GM21360 (cell line): ENCODE results near the gene DNAJC6.

Experiments
- ATAC-seq: cut with Tn5 transposase; IDR thresholded peaks from one replicate; pipeline ENCODE4 v1.9.1; 2021; ENCODE audit warnings: mild to moderate bottlenecking, moderate library complexity; ENCODE audit not compliant: unreplicated experiment

DNAJC6 gene

GRCh38 chr1:65292861-65293593 lies 16.3 kb upstream of the DNAJC6 start:
- no peak for ATAC-seq

- no peak for ATAC-seq
Measured at GRCh38 chr1:65297706-65298105, 11.6 kb upstream of the DNAJC6 start.

- ATAC-seq: no peak
Measured at GRCh38 chr1:65299328-65299727, 10.0 kb upstream of the DNAJC6 start.

GRCh38 chr1:65308781-65309303 lies 501 bp upstream of the DNAJC6 start:
- ATAC-seq: no peak

GRCh38 chr1:65310078-65310587 lies 790 bp downstream of the DNAJC6 start:
- no peak for ATAC-seq

- no peak for ATAC-seq
Measured at GRCh38 chr1:65311760-65312159, 2.4 kb downstream of the DNAJC6 start.

GRCh38 chr1:65316233-65316632 lies 6.9 kb downstream of the DNAJC6 start:
- no peak for ATAC-seq

- no peak for ATAC-seq
Measured at GRCh38 chr1:65317866-65318653, 8.7 kb downstream of the DNAJC6 start.

GRCh38 chr1:65319141-65319540 lies 9.8 kb downstream of the DNAJC6 start:
- no peak for ATAC-seq

GRCh38 chr1:65319754-65320153 lies 10.4 kb downstream of the DNAJC6 start:
- no peak for ATAC-seq

- no peak for ATAC-seq
Measured at GRCh38 chr1:65321879-65322278, 12.5 kb downstream of the DNAJC6 start.

- ATAC-seq: no peak
Measured at GRCh38 chr1:65323246-65323645, 13.9 kb downstream of the DNAJC6 start.

- no peak for ATAC-seq
Measured at GRCh38 chr1:65330021-65330420, 20.7 kb downstream of the DNAJC6 start.

- no peak for ATAC-seq
Measured at GRCh38 chr1:65330822-65331221, 21.5 kb downstream of the DNAJC6 start.

GRCh38 chr1:65332821-65333220 lies 23.5 kb downstream of the DNAJC6 start:
- ATAC-seq: no peak

GRCh38 chr1:65334081-65334480 lies 24.7 kb downstream of the DNAJC6 start:
- ATAC-seq: no peak

GRCh38 chr1:65339866-65340468 lies 30.6 kb downstream of the DNAJC6 start:
- ATAC-seq: no peak

- ATAC-seq: no peak
Measured at GRCh38 chr1:65341381-65341780, 32.0 kb downstream of the DNAJC6 start.

- ATAC-seq: no peak
Measured at GRCh38 chr1:65343286-65343685, 33.9 kb downstream of the DNAJC6 start.

GRCh38 chr1:65344171-65344814 lies 35.0 kb downstream of the DNAJC6 start:
- no peak for ATAC-seq

- no peak for ATAC-seq
Measured at GRCh38 chr1:65346190-65346589, 36.8 kb downstream of the DNAJC6 start.
